Tongue (tissue), 2 donors: ENCODE measurements around the gene KIAA1755. TPM values are rescaled to one million over a fixed set of nuclear protein-coding genes. Genes with fewer than 3 reads are reported as not detected.

Source experiments
- DNase-seq: peaks from one replicate; pipeline ENCODE4 v3.0.0-alpha.2; 2015
- total RNA-seq: library from RNA; depleted of rRNA; stranded (reverse); fragments of >200 nt; gene quantifications from one replicate; pipeline ENCODE4 v1.2.3, GENCODE V29; 2014

The KIAA1755 gene
- total RNA-seq, 1 donor from 2014 or later: 5.0 TPM

GRCh38 chr20:38217791-38218565 lies 42.6 kb downstream of the KIAA1755 start:
- DNase-seq: no peak

DNA sequence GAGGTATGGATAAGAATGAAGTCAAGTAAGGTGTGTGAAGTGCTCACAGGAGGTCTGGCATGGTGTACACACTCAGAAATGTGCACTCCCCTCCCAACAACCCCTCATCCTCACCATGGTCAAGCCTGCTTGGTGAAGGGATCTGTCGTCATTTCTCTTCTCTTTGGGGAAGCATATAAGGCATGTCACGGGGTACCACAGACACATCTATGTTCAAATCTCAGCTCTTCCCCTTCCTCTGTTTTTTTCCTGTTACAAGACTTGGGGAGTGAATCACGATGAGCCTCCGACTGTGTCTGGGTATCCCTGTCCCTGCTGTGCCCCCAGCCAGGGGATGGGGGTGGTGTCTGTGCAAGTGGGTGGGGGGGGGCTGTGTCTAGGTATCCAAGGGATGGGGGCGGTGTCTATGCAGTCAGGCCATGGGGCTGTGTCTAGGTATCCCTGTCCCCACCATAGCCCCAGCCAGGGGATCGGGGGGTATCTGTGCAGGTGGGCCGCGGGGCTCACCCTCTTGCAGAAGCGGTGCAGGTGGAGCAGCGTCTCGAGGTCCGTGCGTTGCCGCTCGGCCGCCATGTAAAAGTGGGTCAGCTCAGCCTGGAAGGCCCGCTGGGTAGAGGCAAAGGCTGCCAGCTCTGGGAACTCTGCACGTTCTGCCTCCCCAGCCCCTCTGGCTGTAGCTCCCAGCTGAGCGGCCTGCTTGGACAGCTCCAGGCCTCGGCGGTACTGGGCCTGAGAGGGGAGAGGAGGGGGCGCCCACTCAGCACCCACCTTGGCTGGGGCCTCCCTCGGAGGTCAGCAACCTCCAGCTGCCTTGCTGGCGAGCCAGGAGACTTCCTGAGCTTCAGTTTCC lies 43.6 kb downstream of the KIAA1755 start:
- DNase-seq: no peak

DNA sequence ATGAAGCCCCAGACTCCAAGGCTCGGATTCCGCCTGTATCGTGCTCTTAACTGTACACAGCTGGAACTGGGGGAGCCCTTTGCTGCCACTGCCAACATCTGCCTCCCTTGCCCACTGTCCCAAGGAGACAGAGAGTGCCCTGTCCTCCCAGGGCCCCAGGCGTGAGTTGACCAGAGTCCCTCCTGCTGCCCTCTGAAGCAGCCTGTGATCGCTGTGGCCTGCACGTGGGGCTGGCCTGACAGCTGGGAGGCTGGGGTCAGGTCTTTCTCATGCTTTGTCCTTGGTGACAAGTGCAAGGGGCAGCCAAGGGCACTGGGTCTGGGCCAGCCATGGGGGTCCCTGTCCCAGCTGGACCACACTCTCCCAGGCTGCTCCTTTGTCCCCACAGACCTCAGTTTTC lies 44.3 kb downstream of the KIAA1755 start:
- no peak for DNase-seq

GRCh38 chr20:38215194-38216182 lies 45.0 kb downstream of the KIAA1755 start:
- no peak for DNase-seq

- no peak for DNase-seq
Observed at GRCh38 chr20:38214256-38215193, 46.0 kb downstream of the KIAA1755 start.

GRCh38 chr20:38213607-38213940 lies 47.0 kb downstream of the KIAA1755 start:
- DNase-seq: no peak

DNA sequence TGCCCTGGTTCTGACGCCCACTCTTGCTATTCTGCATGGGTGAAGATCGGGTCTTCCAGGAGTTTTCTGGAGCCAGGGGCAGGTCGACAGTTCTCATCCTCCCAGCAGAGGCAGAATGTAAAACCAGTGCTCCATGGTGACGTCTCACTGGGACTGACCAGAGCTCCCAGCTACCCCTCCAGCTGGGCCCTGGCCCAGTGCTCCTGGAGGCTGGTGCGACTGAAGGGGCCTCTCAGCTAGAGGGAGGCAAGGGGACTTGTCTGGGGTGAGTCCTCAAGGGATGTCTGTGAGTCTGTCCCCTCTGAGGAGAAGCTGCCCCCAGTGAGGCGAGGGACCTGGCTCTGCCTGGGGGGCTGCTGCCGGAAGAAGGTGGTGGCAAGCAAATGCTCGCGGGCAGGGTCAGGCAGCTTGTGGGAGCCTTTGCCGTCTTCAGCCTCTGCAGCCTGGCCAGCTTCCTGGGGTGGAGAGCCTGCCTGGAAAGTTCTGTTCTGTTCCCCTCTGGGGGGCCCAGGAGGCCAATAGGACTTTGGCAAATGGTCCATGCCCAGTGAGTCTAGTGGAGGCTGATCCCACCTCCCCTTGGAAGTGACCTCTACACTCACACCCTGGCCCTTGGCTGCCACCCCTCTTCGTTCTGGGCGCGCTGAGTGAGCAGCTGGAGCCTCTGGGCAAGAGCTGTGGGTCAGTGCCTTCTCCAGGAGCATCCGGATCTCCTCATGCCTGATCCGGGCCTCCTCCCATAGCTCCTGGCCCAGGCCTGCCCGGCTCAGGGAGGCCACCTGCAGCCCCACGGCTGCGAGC lies 47.5 kb downstream of the KIAA1755 start:
- DNase-seq: no peak

DNA sequence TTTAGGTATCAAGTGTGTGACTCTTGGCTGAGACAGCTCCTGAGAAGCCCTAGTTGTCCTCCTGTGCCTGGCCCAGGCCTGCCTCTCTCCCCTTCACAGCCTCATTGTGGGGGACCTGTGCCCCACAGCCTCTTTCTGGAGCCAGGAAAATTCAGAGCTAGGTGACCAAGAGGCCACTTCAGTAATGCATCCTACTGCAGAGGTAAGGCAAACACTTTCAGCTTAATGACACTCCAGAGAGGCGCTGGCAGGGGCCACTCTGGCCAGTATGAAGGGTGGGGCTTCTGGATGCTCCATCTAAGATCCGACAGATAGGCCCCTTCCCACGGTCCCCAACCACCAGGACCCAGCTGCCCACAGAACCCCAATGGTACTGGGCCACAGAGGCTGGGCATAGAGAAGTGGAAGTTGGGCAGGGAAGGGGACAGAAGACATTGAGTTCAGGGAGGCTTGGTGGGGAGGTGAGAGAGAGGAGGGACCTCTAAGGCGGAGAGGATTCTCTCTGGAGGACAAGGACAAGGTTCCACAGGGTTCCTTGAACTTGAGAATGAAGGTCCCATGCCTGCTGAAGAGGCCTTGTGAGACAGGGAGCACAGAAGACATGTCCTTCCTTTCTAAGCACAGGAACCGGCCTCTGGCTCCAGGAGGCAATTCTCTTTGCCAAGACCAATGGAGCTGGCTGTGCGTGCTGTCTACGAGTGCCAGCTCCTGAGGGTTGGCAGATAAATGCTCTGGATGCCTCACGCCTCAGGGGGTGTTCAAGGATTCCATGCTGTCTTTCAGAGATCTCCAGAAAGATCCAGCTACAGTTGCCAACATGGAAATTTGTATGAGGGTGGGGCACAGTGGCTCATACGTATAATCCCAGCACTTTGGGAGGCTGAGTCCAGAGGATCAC lies 49.1 kb downstream of the KIAA1755 start:
- DNase-seq: no peak

DNA sequence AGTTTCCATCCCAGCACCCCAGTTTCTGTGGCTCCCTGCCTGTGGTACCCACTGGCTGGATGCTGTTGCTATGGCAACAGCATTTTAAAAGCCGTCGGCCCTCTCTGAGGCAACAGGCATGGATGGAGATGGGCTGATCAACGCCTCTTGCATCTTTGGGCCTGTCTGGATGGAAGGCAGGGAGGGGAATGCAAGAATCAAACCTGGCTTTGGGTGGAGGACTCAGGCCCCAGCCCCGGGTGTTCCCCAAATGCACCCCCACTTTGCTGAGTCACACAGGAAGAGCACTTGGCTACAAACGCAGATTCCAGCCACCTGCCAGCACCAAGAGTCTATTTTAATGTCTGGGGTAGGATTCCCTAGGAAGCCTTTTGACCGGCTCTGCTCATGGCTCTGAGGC lies 49.8 kb downstream of the KIAA1755 start:
- DNase-seq: no peak

GRCh38 chr20:38209736-38210405 lies 50.7 kb downstream of the KIAA1755 start:
- no peak for DNase-seq

- peak; percentile 80 for DNase-seq
Observed at GRCh38 chr20:38209054-38209675, 51.4 kb downstream of the KIAA1755 start.

GRCh38 chr20:38208523-38208922 lies 52.0 kb downstream of the KIAA1755 start:
- DNase-seq: no peak

DNA sequence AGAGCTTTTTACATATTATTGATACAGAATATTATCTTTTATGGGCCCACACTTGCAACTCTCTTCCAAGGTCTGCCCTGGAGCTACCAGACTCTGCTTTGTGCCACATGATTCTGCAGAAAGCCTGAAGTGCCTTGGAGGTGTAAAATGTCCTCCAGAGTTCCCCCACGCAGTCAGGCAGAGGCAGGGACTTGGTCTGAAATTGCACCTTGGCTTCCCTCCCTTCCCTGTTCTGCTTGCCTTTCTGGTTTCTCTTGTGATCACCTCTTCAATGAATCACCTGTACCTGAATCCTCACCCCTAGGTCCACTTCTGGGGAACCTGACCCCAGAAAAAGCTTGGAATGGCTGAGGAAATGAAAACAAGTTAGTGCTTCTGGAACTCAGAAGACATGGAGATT lies 52.4 kb downstream of the KIAA1755 start:
- no peak for DNase-seq

GRCh38 chr20:38207621-38208020 lies 52.9 kb downstream of the KIAA1755 start:
- DNase-seq: no peak

- DNase-seq: peak; percentile 70
Observed at GRCh38 chr20:38205001-38205400, 55.5 kb downstream of the KIAA1755 start.

DNA sequence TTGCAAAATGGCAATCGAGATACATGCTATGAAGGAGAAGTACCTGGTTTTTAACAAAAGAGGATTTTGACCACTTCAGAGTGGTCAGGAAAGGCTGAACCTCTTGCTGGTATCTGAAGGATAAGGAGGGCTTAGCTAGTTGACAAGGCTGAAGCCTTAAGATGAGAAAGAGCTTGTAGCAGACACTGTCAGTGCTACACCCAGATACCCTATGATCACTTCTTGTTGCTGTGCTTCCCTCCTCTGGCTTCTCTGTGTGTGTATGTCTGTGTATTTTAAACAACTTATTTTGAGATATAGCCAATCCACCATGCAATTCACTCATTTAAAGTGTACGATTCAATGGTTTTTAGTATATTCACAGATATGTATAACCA lies 56.6 kb downstream of the KIAA1755 start:
- DNase-seq: no peak

- DNase-seq: no peak
Observed at GRCh38 chr20:38203337-38203980, 57.1 kb downstream of the KIAA1755 start.

- DNase-seq: no peak
Observed at GRCh38 chr20:38202982-38203293, 57.6 kb downstream of the KIAA1755 start.
